B cell (primary cell): ENCODE results near the gene OSGEP. TPM values are rescaled to one million over a fixed set of nuclear protein-coding genes. Genes with fewer than 3 reads are reported as not detected.
"Not testable (repeated sequence)": the region's sequence is repeated elsewhere in the genome, so short reads cannot be mapped to it uniquely, and the experiment has no call there.

Experiments
- ATAC-seq: fragments of 200-7000 bp; cut with Tn5 transposase; one replicate; pipeline ENCODE4 v1.10.0; 2021; ENCODE audit warnings: low read depth, mild to moderate bottlenecking, moderate number of reproducible peaks, moderate library complexity
- CTCF ChIA-PET: fragments of 350-600 bp; sonication (Branson Sonifier 250); formaldehyde crosslinking; loops from one replicate; lab custom pipeline; 2021; ENCODE audit warnings: antibody characterized with exemption, inconsistent platforms; lab: Charles Lee
- POLR2A ChIA-PET: fragments of 350-600 bp; sonication (Branson Sonifier 250); formaldehyde crosslinking; loops from one replicate; lab custom pipeline; 2021; ENCODE audit warnings: antibody characterized with exemption; lab: Charles Lee
- DNase-seq: peaks from one replicate; pipeline ENCODE4 v3.0.0; 2013
- H2AFZ ChIP-seq: 2 replicates; pipeline ENCODE4 v1.6.1; 2012; ENCODE audit warnings: mild to moderate bottlenecking, low read depth, low read length; ENCODE audit not compliant: insufficient read depth, poor library complexity, severe bottlenecking
- H3K27ac ChIP-seq, 2 donors: 1 replicate in 1 of 2; 2 replicates in 1 of 2; pipeline ENCODE4 v1.5.1; 2012 to 2013; ENCODE audit warnings: low read length in 2 of 2, mild to moderate bottlenecking in 2 of 2, moderate library complexity in 1 of 2
- H3K27me3 ChIP-seq, 4 experiments: fragments of 200-600 bp in 1 of 4; sonication (generic) in 1 of 4; replicated peaks in 1 of 4; 1 replicate in 2 of 4; 2 replicates in 2 of 4; pipeline versions ENCODE4 v1.6.1 to v1.7.0; 2013 to 2016; ENCODE audit warnings: low read length in 3 of 4, mild to moderate bottlenecking in 2 of 4, mixed read lengths in 1 of 4, moderate library complexity in 1 of 4; ENCODE audit not compliant: insufficient read depth in 4 of 4, control insufficient read depth in 3 of 4; ENCODE audit errors: control extremely low read depth in 1 of 4
- H3K36me3 ChIP-seq, 2 experiments: replicated peaks in 1 of 2; 1 replicate in 1 of 2; 2 replicates in 1 of 2; pipeline versions ENCODE4 v1.6.1 to v1.7.1; 2013; ENCODE audit warnings: low read length in 1 of 2; ENCODE audit not compliant: insufficient read depth in 2 of 2, control insufficient read depth in 1 of 2; ENCODE audit errors: control extremely low read depth in 1 of 2, extremely low read depth in 1 of 2
- H3K4me1 ChIP-seq, 2 donors: fragments of 200-600 bp in 1 of 2; sonication (generic) in 1 of 2; 1 replicate in 1 of 2; 2 replicates in 1 of 2; pipeline versions ENCODE4 v1.5.1 to v1.6.1; 2013 to 2017; ENCODE audit warnings: low read length in 2 of 2; ENCODE audit not compliant: control insufficient read depth in 2 of 2, insufficient read depth in 2 of 2
- H3K4me2 ChIP-seq: replicated peaks from 2 replicates; pipeline ENCODE3; 2012; ENCODE audit warnings: mild to moderate bottlenecking, low read depth, low read length; ENCODE audit not compliant: poor library complexity, severe bottlenecking
- H3K4me3 ChIP-seq, 5 experiments: fragments of 200-600 bp in 1 of 5; sonication (generic) in 1 of 5; 1 replicate in 3 of 5; 2 replicates in 2 of 5; pipeline versions ENCODE4 v1.5.1 to v1.7.0; 2011 to 2016; ENCODE audit warnings: low read length in 4 of 5, mild to moderate bottlenecking in 4 of 5, low read depth in 2 of 5, control low read depth in 1 of 5, moderate library complexity in 1 of 5; ENCODE audit not compliant: insufficient read depth in 1 of 5; ENCODE audit errors: control extremely low read depth in 1 of 5, extremely low read depth in 1 of 5
- H3K79me2 ChIP-seq: fragments of 200-600 bp; sonication (generic); one replicate; pipeline ENCODE4 v1.6.0; 2016; ENCODE audit warnings: low read length; ENCODE audit not compliant: control insufficient read depth, insufficient read depth
- H3K9ac ChIP-seq: fragments of 200-600 bp; sonication (generic); 2 replicates; pipeline ENCODE4 v1.6.1; 2017; ENCODE audit warnings: mild to moderate bottlenecking, low read length, moderate library complexity
- H3K9me3 ChIP-seq, 3 donors: one replicate each; pipeline versions ENCODE4 v1.6.1 to v1.7.1; 2013; ENCODE audit warnings: low read length in 2 of 3; ENCODE audit not compliant: control insufficient read depth in 2 of 3, insufficient read depth in 1 of 3; ENCODE audit errors: control extremely low read depth in 1 of 3
- H4K20me1 ChIP-seq: 2 replicates; pipeline ENCODE4 v1.6.0; 2012; ENCODE audit warnings: mild to moderate bottlenecking, low read length; ENCODE audit not compliant: insufficient read depth, control insufficient read depth, poor library complexity, severe bottlenecking
- H3K27ac Mint-ChIP-seq: one replicate; pipeline ENCODE4 v1.8.0; 2021; ENCODE audit warnings: mixed read lengths
- H3K27me3 Mint-ChIP-seq: one replicate; pipeline ENCODE4 v1.8.0; 2021; ENCODE audit warnings: mixed read lengths
- H3K4me1 Mint-ChIP-seq: one replicate; pipeline ENCODE4 v1.8.0; 2021; ENCODE audit warnings: mixed read lengths
- H3K4me3 Mint-ChIP-seq: one replicate; pipeline ENCODE4 v1.8.0; 2021; ENCODE audit warnings: mixed read lengths
- H3K9me3 Mint-ChIP-seq: one replicate; pipeline ENCODE4 v1.8.0; 2022; ENCODE audit warnings: mixed read lengths; ENCODE audit not compliant: insufficient read depth
- CTCF ChIP-seq: fragments of 200-600 bp; IDR thresholded peaks from one replicate; pipeline ENCODE4 v1.8.0; 2022; ENCODE audit warnings: antibody characterized with exemption, mild to moderate bottlenecking
- EZH2 ChIP-seq: IDR thresholded peaks from 2 replicates; pipeline ENCODE4 v1.6.1; 2012; ENCODE audit warnings: borderline replicate concordance, low read depth, mild to moderate bottlenecking, moderate library complexity, low read length; ENCODE audit not compliant: insufficient read depth, poor library complexity, severe bottlenecking
- WGBS: methylation state at CpG from one replicate; pipeline ENCODE4 v1.1.5; 2013; ENCODE audit warnings: missing lambda C conversion rate; ENCODE audit not compliant: insufficient coverage; 5-methylcytosine and 5-hydroxymethylcytosine counted together
- intact Hi-C: fragments of 100-400 bp; cut with micrococcal nuclease; formaldehyde crosslinking; loops from one replicate; pipeline ENCODE4 v1.10.0; 2022
- polyA plus RNA-seq: library from polyadenylated mRNA; depleted of rRNA; stranded (reverse); fragments of >200 nt; gene quantifications from 2 replicates; pipeline ENCODE4 v1.2.3, GENCODE V29; 2012
- total RNA-seq, 2 donors: library from RNA; stranded (reverse); fragments of 120-200 nt in 1 of 2; gene quantifications; 1 replicate in 1 of 2; 2 replicates in 1 of 2; pipeline versions ENCODE4 v1.2.3 to v1.2.4, GENCODE V29; 2013 to 2022

The OSGEP gene
- total and polyA plus RNA-seq, 2 donors (not counting 1 experiment from before 2014, with no cell fraction given) = 117 to 156 TPM

GRCh38 chr14:20446889-20447288, 7.7 kb downstream of the OSGEP start:
- Mint-ChIP-seq H3K27me3 (no peaks in the 10 kb centered on the region), H3K27ac (no peak overlapping the region), H3K4me1 (peaks cover 3% of the 10 kb centered on the region), H3K4me3 (no peak overlapping the region), H3K9me3 (no peaks in the 10 kb centered on the region)
- DNase-seq (no peak), ATAC-seq (no peak)
- Histone ChIP-seq H3K4me2 (no peak overlapping the region), H2AFZ (no peak overlapping the region), H4K20me1 (no peaks in the 10 kb centered on the region), H3K4me1 (peaks cover under 1 to 2% of the 10 kb centered on the region in 2 donors), H3K9me3 (peaks cover 0 to 5% (median 0%) of the 10 kb centered on the region in 3 donors), H3K4me3 (no peak overlapping the region), H3K27me3 (no peaks in the 10 kb centered on the region), H3K79me2 (no peaks in the 10 kb centered on the region), H3K27ac (no peak overlapping the region), H3K36me3 (peaks cover 18 to 74% of the 10 kb centered on the region in 2 experiments), H3K9ac (no peak overlapping the region)
- CTCF ChIA-PET = no interaction called here
- TF ChIP-seq CTCF = no peak
- TF ChIP-seq EZH2 = no peak
- WGBS = 100% methylated on average over 4 of the region's 5 CpGs
- intact Hi-C loops = no loop called here
- POLR2A ChIA-PET = no interaction called here

- intact Hi-C loops, CTCF ChIA-PET: not testable (repeated sequence)
- POLR2A ChIA-PET = interaction anchor here (2.8 kb wide), 1 partner anchor 11 kb away, joined by 7 read pairs; the partner anchor contains the start of genes APEX1 and OSGEP
Measured at GRCh38 chr14:20443650-20444049, 11.0 kb downstream of the OSGEP start.

More at GRCh38 chr14:20443650-20444049, 11.0 kb downstream of the OSGEP start:
- H3K4me3 Mint-ChIP-seq, H4K20me1 ChIP-seq, H3K4me3 ChIP-seq, DNase-seq, H3K27ac Mint-ChIP-seq, H2AFZ ChIP-seq, ATAC-seq, H3K9me3 ChIP-seq, H3K27me3 Mint-ChIP-seq, H3K4me2 ChIP-seq, H3K79me2 ChIP-seq, H3K27me3 ChIP-seq, H3K9me3 Mint-ChIP-seq, H3K9ac ChIP-seq, H3K27ac ChIP-seq: not testable (repeated sequence)
- peaks cover 32% of the 10 kb centered on the region for H3K4me1 Mint-ChIP-seq
- 100% methylated on average over 1 of the region's 4 CpGs for WGBS
- peaks cover 10 to 42% of the 10 kb centered on the region in 2 experiments for H3K36me3 ChIP-seq
- H3K4me1 ChIP-seq = peaks cover 27 to 31% of the 10 kb centered on the region in 2 donors
